Measurements from ENCODE around the gene TTC21A. TPM values are rescaled to one million over a fixed set of nuclear protein-coding genes. Genes with fewer than 3 reads are reported as not detected.

Gene TTC21A
- total RNA-seq, 1 donor = 3.8 TPM

- peak overlapping the region; percentile 54 for H3K4me3 ChIP-seq (ENCODE audit: low read depth, low read length)
- no peak for DNase-seq (ENCODE audit: low read depth)
- TF ChIP-seq CTCF (IDR thresholded peaks at IDR 0.05; ENCODE audit: insufficient read depth, low read length) = no peak
Measured at GRCh38 chr3:39180183-39180545, 72.7 kb downstream of the TTC21A start.

GRCh38 chr3:39180546-39181346, 73.3 kb downstream of the TTC21A start:
- H3K4me3 ChIP-seq (ENCODE audit: low read depth, low read length) = peak overlapping the region; percentile 54
- TF ChIP-seq CTCF (IDR thresholded peaks at IDR 0.05; ENCODE audit: insufficient read depth, low read length) = peak; percentile 42
- DNase-seq (ENCODE audit: low read depth) = peak; percentile 71

DNA sequence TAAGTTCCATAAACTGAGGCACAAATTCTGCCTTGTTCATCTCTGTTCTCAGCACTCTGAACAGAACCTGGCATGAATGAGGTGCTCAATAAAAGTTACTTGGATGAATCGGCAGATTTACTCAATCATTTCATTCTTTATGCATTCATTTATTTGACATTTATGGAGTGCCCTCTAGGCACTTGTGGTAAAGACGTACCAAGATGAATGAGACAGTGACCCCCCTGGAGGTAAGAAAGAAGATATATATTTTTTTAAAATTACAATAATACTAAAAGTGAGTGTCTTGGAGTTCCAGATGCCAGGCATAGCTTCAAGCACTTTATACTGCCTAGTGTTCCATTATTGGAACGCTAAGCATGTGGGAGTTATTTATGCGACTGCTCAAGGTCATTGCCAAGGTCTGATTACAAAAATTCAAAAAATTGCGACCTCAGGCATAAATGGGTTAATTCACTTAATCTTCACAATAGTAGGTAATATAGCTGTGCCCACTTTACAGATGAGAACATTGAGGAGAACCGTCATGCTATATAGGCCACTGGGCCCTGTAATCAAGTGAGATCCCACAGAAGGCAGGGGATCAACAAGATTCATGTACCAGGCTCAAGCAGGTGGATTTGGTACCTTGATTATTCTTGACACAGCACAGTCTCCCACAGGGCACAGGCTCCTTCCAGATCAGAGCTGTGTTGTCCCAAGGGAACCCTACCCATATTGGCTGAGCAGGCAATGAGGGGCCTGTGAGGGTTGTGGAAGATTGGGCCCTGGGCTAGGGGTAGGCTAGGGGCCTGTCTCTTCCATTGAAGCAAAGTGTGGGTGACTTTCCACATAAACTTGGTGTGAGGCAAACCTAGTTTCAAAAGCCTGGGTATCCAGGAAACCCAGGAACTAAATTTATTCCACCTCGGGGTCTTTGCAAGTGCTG, 74.2 kb downstream of the TTC21A start:
- no peak for TF ChIP-seq CTCF (IDR thresholded peaks at IDR 0.05; ENCODE audit: insufficient read depth, low read length)
- no peak overlapping the region for H3K4me3 ChIP-seq (ENCODE audit: low read depth, low read length)
- DNase-seq (ENCODE audit: low read depth) = no peak

DNA sequence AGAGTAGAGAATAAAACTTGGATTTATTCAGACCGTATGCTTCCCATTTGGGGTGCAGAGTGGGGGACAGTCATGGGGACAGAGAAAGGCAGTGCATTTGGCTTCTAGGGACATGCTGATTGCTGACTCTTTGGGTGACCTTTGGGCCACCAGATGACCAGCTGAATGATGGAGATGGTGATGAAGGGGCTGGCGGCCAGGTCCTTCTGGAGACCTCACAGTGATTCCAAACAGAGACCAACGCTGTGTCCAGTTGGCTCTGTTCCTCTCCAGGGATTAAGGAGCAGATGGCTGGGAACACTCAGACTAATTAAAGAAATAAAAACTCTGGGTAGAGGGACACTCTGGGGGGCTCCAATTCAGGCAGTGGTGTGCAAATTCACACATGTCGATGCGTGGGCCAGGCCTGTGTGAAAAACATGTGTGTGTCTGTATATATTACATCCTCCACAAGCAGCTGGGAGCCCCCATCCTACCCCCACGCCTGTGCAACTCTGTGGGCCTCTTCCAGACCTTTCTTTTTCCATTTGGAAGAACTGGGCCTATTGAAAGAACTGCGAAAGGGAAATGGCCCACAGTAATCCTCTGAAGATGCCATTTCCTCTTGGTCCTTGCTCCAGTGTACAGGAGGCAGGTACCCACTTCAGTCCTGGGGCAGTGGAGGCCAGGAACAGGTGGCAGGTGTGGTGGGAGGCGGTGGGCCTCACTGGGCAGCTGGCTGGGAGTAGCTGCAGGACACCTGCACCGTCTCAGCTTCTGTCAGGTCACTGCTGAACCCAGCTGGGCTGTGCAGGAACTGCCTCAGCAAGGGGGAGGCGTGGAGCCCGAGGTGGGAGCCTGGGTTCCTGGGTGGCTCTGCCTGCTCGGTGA, 76.0 kb downstream of the TTC21A start:
- no peak for TF ChIP-seq CTCF (IDR thresholded peaks at IDR 0.05; ENCODE audit: insufficient read depth, low read length)
- no peak overlapping the region for H3K4me3 ChIP-seq (ENCODE audit: low read depth, low read length)
- no peak for DNase-seq (ENCODE audit: low read depth)

DNA sequence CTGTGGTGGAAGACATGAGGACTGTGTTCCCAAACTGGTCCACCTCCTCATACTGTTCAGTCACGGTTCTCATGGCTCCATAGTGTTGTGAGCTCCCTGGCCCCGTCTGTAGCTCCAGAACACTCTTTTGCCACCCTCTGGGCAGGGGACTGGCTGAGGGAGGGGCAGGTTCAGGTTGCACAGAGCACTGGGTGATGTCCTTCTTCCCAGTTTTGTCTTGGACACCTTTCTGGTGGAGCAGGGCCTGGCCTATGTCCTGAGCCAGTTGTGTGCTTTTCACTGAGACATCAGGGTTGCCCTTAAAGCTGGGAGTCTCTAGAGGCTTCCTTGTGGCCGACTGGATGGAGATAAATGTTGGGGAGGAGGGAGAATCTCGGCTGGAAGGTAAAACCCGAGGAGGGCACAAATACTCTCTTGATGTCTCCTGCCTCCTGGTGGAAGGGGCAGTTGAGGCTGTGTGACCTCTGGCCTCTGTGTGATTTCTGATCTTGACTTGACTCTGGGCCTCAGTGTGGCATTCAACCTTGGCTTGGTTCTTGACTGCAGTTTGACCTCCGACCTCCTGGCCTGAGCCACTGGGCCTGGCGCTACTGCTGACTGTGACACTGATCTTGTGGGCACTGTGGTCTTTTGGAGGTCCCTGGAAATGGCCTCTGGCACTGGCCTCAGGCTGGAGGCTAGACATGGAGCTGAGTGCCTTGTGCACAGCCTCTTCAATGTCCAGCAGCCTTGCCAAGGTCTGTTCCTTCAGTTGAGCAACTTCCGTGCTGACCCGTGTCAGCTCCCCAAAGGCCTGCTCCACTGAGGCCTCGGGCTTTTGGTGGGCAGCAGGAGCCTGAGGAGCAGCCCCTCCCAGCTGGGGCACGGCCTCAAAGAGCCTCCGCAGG, 76.8 kb downstream of the TTC21A start:
- no peak for DNase-seq (ENCODE audit: low read depth)
- no peak for TF ChIP-seq CTCF (IDR thresholded peaks at IDR 0.05; ENCODE audit: insufficient read depth, low read length)
- no peak overlapping the region for H3K4me3 ChIP-seq (ENCODE audit: low read depth, low read length)
